GM19035 (cell line): ENCODE data around the gene SPATA2.

Experiments used
- ATAC-seq: cut with Tn5 transposase; IDR thresholded peaks from one replicate; pipeline ENCODE4 v1.9.1; 2021; ENCODE audit not compliant: unreplicated experiment

The SPATA2 gene

DNA sequence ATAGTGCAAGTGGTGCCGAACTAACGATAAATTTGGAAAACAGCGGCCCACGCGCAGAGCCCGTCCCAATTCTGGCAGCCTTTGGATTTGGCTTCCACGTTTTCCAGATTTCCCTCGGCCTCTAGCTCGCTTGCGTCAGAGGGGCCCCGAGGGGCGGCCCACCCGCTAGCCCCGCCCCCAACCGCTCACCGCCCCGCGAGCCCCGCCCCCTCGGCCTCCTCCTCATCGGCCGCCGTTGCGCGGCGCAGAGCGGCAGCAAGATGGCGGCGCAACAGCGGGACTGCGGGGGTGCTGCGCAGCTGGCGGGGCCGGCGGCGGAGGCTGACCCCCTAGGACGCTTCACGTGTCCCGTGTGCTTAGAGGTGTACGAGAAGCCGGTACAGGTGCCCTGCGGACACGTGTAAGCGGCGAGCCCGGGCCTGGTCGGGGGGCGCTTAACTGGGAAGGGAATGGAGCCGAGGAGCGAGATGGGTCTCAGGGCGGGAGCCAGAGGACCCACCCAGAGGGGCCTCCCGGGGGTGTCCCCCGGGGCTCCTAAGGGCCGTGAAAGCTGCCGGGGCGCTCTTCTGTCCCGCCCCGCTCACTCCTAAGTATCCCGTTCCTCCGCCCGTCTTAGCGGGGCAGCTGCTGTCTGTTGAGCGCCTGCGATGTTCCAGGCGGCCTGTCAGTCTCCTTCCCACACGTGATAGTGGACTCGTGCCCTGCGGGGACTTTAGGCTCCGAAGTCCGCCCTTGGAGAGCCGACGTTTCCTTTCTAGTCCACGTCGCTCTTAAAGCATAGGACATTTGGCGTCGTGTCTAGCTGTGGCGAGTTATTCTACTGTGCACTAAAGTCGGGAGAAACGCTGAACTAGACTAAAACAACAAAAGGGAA, 21.1 kb upstream of the SPATA2 start, which contains the start of gene RNF114:
TSS of gene RNF114 (plus strand) at position 245 of the 874 bp plus-strand sequence. CDS start at position 261, 16 bp downstream.
- ATAC-seq, result peak; percentile 68

DNA sequence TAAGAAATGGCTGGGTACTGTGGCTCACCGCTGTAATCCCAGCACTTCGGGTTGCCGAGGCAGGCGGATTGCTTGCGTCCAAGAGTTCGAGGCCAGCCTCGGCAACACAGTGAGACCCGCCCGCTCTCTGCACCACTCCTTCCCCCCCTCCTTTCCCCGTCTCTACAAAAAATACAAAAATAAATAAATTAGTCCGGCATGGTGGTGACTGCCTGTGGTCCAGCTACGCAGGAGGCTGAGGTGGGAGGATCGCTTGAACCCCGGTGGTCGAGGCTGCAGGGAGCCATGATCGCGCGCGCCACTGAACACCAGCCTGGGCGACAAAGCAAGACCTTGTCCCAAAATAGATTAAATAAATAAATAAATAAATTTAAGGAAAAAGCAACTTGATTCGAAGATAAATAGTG, 20.4 kb upstream of the SPATA2 start:
- peak; percentile 14 for ATAC-seq

DNA sequence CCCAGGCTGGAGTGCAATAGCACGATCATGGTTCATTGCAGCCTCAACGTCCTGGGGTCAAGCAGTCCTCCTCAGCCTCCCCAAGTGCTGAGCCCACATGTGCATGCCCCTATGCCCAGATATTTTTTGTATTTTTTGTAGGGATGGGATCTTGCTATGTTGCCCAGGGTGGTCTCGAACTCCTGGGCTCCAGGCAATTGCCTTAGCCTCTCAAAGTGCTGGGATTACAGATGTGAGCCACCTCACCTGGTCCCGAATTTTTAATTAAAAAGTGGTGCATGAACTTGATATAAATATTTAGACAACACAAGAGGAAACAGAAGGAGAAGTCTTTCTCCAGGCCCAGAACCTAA, 13.8 kb upstream of the SPATA2 start:
- ATAC-seq, result no peak

DNA sequence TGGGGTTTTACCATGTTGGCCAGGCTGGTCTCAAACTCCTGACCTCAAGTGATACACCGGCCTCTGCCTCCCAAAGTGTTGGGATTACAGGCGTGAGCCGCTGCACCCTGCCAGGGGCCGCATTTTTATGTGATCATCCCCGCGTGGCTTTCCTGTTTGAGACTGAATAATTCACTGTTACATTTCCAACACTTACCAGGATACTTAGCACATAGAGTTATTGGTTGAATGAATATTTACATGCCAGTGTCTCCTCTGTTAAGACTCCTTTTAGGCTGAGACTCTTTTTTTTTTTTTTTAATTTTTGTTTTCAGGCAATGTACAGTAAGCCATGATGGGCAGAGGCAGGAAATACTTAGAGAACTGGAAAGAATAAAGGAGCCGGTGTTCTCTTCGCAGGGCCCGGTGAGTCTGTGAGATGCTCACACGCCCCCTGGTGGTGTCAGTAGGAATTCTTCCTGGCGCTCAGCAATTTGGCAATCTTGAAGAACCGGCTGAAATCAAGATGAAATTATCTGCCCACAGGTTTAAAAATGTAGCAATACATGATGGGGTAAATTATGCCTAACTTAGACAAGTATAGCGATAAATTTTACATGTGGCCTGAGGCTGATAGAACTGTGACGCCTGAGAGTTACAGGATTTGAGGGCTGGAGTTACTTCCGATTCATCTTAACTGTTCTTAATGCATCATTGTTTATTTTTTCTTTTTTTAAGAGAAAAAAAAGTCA, 13.2 kb upstream of the SPATA2 start:
- ATAC-seq, result no peak

DNA sequence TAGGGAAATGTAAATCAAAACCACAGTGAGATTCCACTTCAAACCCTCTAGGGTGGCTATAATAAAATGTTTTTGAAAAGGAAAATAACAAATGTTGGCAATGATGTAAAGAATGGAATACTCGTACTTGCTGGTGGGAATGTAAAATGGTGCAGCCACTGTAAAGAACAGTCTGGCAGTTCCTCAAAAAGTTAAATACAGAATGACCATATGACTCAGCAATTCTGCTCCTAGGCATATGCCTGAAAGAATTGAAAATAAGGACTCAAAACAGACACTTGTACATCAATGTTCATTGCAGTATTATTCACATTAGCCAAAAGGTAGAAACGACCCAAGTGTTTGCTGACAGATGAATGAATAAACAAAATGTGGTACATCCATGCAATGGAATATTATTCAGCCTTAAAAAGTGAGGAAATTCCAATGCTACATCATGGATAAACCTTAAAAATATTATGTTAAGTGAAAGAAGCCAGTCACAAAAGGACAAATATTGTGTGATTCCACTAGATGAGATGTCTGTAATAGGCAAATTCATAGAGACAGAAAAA, 10.6 kb upstream of the SPATA2 start:
- ATAC-seq, result no peak

DNA sequence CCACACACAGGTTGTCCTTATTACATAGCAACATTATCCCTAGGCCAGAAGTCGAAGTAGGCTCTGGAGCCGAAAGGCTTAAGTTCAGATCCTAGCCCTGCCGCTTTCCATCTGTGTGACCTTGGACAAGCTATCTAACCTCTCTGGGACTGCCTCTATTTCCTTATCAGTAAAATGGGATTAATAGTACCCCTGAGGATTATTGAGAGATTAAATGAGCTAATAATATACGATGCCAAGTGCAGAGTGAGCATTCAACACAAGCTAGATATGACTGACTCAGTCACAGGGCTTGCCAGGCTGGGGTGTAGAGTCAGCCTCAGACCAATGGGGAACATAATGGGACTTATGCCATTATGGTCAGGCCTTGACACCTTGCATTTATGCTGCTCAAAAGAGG, 8.9 kb upstream of the SPATA2 start:
- no peak for ATAC-seq

DNA sequence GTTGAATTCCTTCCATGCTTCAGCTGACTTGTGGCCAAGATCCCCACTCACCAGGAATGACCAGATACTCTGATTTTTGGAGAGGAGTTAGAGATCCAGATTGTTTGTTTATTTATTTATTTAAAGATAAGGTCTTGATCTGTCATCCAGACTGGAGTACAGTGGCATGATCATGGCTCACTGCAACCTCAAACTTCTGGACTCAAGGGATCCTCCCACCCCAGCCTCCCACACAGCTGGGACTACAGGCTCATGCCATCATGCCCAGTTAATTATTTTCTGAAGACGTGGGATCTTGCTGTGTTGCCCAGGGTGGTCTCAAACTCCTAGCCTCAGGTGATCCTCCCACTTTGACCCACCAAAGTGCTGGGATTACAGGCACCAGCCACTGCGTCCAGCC, 4.1 kb upstream of the SPATA2 start:
- ATAC-seq, result no peak

DNA sequence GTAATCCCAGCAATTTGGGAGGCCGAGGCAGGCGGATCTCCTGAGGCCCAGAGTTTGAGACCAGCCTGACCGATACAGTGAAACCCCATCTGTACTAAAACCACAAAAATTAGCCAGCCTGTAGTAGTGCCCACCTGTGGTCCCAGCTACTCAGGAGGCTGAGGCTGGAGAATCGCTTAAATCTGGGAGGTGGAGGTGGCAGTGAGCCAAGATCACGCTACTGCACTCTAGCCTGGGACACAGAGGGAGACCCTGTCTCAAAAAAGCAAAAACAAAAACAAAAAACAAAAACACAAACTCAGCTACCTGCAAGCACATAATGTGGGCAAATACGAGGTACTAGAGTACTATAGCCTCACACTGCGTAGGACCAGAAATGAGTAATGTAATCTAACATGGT, 3.7 kb upstream of the SPATA2 start:
- ATAC-seq, result no peak

DNA sequence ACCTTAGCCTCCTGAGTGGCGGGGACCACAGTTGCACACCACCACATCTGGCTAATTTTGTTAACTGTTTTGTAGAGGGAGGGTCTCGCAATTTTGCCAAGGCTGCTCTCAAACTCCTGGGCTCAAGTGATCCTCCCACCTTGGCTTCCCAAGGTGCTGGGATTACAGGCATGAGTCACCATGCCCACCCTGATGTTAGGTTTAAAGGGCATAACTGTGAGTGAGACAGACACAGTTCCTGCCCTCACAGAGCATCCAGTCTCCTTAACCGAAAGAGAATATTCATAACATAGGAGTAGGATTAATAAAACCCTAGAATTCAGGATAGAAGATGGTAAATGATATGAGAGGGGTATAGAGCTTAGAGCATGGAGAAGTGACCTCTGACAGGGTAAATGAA, 3.1 kb upstream of the SPATA2 start:
- ATAC-seq, result no peak

DNA sequence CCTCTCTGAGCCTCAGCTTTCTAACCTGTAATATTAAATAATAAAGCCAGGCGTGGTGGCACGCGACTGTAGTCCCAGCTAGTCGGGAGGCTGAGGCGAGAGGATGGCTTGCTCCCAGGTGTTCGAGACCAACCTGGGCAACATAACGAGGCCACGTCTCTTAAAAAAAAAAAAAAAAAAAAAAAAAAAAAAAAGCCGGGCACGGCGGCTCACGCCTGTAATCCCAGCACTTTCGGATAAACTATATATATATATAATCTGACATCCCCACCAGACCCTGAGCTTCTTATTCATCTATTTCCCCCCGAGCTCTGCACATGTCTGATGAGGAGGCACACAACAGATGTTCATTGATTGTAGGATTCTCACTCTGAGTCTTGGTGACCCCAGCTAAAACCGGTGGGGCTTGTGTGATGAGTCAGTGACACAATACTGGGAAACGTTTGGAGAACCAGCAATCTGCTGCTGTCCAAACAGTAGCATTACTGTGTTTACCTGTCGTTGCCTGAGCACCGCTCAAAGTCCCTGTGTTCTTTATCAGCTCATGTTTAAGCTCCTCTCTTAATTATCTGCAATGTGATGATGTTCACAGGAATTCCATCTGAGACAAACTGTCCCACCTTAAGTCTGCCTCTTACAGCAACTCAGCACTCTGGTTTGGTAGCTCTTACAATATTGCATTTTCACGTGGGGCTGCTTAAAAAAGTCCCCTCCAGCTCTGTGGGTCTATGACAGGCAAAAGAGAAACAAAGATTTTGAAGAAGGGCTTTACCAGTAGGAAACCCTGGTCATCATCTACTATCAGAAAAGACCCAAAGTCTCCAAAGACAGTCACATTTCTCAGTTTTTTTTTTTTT, 1.0 kb upstream of the SPATA2 start:
- ATAC-seq, result no peak

DNA sequence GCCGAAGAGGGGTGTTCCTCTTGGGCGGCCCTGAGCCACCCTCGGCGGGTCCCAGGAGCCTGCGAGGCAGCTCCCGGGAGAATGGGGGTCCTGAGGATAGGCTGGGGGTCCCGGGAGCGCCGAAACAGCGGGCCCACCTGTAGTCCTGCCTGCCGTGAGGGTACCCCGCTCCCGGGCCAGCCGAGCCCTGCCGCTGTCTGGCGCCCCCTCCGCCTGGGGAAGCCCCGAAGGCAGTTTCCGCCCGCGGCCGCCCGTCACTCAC, 280 bp downstream of the SPATA2 start:
- peak; percentile 21 for ATAC-seq

DNA sequence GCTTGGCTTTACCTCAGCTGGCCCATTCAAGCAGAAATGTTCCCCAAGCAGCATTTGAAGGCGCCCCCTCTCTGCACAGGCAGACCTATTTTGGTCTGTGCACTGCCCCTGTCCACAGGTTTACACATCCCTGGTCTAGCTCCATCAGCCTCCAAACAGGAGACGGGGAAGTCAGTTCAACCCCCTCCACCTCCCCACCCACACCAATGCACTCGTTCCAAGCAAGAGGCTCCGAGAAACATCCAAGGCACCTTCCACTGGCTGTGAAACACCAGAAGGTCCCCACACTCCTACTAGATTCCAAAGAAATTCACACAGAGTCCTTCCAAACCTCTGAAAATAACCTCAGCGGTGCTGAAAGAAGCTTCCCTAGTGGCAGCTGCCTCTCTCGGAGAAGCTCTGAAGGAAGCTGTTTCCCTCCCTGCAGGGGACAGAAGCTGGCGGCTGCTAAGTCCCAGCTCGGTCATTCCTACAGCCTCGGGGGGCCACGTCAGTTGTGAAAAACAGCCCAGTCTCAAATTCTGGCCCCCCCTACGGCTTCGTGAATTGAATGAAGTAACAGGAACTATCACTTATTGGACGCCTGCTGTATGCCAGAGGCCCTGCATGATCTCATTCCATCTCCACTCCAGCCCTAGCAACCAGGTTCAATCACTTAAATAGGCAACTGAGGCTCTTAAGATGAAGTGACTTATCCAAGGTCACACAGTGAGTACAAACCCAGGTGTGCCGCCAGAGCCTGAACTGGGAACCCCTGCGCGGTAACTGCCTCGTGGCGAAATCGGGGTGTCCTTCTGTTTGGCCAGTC, 815 bp downstream of the SPATA2 start:
- ATAC-seq, result no peak

DNA sequence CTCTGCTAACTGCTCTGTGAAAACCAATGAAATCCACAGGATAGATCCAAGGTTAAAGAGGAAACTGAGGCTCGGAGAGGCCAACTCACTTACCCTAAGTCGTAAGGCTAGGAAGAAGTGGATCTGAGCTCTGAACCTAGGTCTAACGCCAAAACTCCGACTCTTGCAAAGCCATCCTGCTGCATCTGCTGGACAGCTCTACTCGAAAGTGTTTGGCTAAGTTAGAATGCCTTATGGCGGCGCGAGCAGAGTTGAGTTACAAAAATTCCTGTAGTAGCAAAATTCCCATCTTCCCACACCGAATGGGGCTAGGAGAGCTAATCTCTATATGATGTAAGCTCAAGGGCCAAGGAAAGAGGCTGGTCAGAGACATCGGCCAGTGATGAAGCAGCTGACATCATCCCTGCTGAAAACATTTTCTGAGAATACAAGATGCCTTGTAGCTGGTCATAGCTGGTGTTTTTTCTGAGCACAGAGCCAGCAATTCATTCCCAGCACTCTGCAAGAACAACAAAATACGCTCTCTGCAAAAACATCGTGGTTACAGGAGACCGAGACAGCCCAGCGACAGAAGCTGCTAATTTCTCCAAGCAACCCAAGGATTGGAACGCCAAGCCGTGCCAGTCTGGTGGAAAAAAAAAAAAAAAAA, 1.8 kb downstream of the SPATA2 start:
- ATAC-seq, result no peak

DNA sequence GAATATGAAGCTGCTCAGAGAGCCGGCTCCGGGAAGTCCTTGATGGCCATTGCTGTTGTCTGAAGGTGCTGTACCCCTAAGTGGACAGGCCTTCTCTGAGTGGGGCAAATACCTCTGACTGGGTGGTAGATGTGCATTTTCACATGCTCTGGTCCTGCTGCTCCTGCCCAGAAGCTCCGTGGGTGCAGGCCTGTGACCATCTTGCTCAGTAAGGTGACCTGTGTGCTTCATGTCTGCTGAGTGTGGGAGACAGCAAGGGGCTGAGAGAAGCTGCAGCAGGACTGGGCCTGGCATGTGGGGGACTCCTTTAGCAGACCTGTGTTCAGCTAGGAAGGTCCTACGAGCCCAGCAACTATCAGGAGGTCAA, 5.0 kb downstream of the SPATA2 start:
- no peak for ATAC-seq

DNA sequence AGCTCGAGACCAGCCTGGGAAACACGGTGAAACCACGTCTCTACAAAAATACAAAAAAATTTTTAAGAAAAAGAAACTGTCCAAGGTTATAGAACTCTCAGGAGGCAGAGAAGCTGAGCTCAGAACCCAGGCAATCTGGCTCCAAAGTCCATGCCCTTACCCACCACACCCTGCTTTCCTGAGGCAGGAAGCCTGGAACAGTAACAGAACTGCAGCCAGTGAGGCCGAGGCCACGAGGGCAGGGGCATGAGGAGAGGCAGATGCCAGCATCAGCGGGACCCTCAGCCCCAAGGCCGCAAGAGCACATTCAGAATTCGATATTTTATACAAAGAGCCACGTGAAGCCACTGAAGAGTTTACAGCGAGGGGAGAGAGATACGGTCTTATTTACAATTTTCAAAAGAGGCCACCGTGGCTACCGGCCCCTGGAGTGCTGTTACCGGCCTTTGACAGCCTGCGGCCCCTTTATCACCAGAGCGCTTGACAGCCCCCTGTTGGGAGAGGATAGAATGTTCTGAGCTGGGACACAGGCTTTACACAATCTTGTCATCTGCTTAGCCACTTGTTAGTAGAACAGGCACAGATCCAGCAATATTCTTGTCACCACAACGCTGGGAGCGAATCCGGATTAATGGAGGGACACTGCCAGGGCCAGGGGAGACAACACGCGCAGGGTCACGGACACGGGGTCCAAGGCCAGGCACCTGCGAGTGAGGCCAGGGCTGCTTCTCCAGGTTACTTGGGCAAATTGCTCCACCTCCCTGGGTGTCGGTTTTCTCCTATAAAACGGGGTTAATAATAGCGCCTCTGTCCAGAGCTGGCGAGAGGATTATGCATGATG, 5.6 kb downstream of the SPATA2 start:
- ATAC-seq, result no peak

DNA sequence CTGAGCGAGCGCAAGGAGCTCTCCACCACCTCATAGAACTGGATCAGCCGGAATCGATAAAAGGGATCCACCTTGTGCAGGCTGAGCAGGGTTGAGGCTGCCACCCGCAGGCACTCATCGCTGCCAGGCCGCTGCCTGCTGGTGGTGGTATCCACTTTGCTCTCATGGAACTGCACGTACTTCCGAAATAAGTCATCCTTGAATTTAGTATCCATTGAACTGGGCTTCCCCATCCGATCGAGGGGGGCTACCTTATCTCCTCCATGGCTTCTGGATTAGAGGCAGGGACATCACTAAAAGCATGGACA, 7.1 kb downstream of the SPATA2 start:
- no peak for ATAC-seq

DNA sequence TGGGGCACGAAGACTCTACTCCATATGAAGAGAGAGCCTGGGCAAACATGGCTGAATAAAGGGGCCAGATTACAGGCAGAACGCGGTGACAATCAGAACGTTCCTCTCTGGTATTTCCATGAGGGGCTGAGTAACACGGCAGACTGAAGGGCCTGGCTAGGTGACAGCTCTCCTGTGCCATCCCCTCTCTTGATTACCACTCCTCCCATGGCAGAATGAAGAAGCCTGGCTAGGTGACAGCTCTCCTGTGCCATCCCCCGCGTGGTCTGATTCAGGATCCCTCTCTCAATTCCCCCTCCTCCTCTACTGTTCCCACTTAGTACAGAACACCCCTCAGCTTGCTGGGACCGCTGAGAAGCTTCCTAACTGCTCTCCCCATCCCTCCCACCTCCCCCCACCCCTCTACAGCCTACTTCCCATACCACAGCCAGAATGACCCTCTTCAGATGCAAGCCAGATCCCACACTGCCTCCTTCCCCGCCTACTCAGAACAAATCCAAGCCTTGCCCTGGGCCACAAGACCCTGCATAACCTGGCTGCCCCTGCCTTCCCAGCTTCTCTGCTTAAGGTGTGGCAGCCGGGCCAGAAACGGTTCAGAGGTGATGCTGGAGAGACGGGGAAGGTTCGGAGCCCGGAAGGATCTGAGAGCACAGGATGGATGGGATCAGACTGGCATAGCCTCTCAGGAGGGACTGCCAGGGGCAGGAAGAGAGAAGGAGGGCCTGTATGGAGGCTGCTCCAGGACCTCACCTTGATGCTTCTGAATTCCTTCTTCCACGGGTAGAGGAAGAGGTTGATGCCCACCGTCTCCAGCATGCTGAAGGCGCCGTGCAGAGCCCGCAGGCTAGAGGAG, 7.7 kb downstream of the SPATA2 start:
- no peak for ATAC-seq

DNA sequence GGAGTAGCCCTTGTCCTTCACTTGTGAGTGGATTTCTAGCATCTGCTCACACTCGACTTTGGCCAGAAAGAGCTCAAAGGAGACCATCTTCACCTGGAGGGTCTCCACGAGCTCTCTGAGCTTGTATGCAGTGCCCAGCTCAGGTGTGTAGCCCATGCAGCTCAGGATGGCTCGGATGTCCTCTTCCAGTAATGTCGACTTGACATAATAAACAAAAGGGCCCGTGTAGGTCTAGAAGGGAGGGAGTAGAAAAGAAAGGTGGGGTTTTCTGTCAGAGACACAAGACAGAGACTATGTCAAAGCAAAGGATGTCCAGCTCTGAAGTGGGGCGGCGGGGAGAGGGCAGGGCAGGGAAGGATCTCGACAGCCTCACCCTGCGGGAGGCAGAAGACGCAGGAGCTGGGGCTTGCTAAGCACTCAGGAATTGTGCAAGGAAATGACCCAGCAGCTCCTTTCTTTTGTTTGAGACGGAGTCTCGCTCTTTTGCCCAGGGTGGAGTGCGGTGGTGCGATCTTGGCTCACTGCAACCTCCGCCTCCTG, 8.6 kb downstream of the SPATA2 start:
- no peak for ATAC-seq
